ENCODE measurements around the gene FRMD3.

DNA sequence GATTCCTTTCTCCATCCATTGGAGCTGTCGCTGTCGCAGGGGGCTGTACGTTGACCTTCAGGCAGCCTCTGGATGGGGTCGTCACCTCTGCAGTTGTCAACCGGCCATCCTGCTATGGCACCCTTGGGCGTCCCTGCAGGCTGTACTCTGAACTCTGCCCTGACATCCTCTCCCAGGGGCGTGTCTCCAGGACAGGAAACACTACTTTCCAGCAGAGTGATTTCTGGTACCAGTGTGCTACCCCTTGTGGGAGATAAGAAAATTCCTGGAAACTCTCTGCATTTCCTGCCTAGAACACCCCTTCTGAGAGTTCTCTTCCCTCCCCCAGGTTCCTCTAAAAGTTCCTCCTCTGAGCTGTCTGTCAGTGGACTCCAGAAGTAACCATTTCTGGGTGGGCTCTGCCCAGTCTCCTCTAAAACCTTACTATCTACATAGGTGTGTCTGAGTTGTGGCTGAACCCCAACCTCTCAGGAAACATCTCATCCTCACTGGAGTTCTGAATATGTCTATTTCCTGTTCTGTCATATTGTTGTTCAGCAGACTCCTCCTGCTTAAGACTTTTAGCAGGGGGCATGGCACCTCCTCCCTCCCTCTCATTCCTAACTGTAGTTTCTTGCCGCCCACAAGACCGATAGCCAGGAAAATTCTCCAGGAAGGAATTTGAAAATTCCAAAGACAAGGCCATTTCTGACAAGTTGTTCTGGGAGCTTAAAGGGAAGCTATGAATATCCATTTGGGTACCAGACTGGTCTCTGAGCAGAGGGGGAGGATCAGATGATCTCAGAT is 329.9 kb downstream of the FRMD3 start:
- TF ChIP-seq CTCF (IDR thresholded peaks at IDR 0.05 in 8 of 11, conservative IDR thresholded peaks at IDR 0.05 in 3 of 11) (no peak), POLR2A (IDR thresholded peaks at IDR 0.05) (no peak), POLR2AphosphoS5 (IDR thresholded peaks at IDR 0.05) (peak; percentile 60 to 65 (median 63))
